ENCODE measurements around the gene JADE1.

The JADE1 gene

GRCh38 chr4:128810871-128811570 lies 1.5 kb downstream of the JADE1 start:
- DNase-seq (ENCODE audit: low spot score) = peak; percentile 92

DNA sequence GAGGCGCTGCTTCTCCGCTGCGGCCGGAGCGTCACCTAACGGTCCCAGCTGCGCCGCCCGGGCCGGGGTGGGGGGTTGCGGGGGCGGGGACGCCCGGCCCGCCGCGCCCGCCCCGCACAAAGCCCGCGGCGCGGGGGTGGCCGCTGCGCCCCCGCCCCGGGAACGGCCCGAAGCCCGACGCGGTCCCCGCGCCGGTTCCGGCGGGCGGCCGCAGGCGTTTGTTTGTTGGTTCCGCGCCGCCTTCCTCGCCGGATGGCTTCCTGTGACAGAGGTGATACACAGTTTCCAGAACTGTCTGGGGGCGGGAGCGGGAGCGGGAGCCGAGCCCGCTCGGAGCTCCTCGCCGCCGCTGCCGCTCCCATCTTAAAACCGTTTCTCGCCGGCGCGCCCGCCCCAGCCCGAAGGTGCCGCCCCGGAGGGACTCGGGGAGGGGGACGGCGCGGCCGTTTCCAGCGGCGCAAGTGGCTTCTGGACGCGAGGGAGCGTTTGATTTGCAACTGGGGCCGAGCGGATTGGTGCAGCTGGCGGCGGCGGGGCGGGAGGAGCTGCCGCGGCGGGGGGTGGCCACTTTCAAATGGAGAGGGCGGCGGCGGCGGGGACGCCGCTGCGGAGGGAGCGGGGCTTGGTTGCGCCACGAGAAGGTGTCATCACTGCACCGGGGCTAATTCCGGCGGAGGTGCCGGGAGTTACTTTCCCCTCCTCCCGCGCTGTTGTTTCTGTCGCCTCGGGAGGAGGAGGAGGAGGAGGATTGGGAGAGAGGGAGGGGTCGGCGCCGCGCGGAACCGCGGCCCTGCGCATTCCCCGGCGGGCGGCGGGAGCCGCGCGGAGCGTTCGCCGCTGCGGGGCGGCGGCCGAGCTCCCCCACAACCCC lies 2.3 kb downstream of the JADE1 start:
- peak; percentile 90 for DNase-seq (ENCODE audit: low spot score)

- DNase-seq (ENCODE audit: low spot score) = peak; percentile 74
Measured at GRCh38 chr4:128812442-128813235, 3.1 kb downstream of the JADE1 start.

- DNase-seq (ENCODE audit: low spot score) = no peak
Measured at GRCh38 chr4:128813965-128814364, 4.5 kb downstream of the JADE1 start.

DNA sequence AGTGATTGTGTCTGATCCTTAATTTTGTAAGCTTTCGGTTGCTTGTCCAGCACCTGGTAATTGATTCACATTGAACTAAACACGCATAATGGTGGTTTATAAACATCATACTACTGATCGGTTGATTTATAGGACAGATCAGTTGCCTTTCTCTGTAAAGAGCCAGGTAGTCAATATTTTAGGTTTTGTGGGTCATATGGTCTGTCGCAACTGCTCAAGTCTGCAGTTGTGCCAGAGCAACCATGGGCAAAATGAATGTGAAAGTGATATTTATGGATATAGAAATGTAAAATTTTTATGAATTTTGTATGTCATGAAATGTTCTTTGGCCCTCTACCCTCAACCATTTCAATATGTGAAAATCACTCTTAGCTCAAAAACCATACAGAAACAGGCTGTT lies 8.9 kb downstream of the JADE1 start:
- no peak for DNase-seq (ENCODE audit: low spot score)

DNA sequence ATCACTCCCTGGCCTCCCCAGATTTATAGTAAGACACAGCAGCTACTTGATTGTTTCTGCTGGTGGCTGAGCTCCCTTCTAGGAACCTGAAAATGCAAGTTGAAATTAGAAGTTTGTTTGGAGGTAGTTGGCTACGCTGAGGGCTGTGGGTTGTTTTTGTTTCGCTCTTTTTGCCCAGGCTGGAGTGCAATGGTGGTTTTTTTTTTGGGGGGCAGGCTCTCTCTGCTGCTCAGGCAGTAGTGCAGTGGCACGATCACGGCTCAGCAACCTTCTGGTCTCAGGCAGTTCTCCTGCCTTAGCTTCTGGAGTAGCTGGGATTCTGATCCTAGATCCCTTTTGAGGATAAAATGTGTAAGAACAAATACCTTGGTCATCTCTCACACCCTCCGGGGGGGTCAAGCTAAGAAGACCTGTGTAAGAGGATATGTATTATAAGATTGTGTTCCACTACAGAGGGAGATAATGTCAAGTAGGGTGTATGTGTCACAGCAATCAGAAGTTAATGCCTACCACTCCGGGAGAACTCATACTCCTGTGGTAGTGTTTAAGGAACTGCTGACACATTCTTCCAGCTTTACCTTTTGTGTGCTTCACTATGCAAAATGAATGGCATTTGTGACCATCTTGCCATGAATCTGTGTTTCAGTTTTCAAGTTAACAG lies 9.7 kb downstream of the JADE1 start:
- no peak for DNase-seq (ENCODE audit: low spot score)

- no peak for DNase-seq (ENCODE audit: low spot score)
Measured at GRCh38 chr4:128820671-128821070, 11.2 kb downstream of the JADE1 start.

DNA sequence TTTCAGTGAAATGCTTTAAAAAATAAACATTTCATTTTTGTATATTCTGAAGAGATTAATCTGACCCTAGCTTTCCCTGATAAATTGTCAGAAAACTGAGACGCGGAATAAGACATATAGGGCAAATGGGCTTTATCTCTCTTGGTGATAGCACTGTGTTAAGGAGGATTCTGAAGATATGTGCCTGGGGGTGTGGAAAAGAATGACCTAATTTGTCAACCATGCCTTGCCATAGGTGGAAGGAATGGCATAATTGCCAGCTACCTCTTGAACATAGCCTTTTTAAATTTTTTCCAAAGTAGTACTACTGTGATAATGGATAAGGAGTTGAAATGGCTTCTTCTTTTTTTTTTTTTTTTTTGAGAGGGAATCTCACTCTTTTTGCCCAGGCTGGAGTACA lies 11.7 kb downstream of the JADE1 start:
- DNase-seq (ENCODE audit: low spot score) = no peak

DNA sequence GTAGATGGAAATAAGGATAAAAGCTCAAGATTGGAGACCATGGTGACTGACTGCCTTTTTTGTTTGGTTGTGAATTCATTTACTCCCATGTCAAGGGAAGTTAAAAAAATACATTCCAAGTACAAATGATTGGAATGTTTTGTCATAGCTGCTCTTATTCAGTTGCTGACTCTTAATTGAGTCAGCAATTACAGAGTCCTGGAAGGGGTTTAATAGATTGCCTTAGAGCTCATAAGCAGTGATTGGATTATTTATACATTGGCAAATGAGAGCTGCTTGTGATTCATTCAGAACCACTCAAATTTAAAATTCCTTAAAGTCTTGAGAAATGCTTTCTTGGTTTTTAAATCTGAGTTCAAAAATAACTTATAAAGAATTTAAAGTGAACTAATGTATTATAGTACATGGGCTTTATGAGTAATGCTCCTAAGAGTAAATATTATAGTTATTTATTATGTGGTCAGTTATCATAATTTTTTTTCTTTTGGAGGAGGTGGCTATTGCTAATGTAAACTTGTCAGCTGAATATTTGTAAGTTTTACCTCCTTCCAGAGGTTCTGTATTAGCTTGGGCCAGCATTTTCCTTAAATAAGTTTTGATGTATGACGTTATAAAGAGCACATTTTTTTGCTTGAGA lies 13.6 kb downstream of the JADE1 start:
- DNase-seq (ENCODE audit: low spot score) = no peak

- no peak for DNase-seq (ENCODE audit: low spot score)
Measured at GRCh38 chr4:128825226-128825625, 15.7 kb downstream of the JADE1 start.

- DNase-seq (ENCODE audit: low spot score) = no peak
Measured at GRCh38 chr4:128827296-128827695, 17.8 kb downstream of the JADE1 start.

- DNase-seq (ENCODE audit: low spot score) = no peak
Measured at GRCh38 chr4:128830906-128831503, 21.5 kb downstream of the JADE1 start.

DNA sequence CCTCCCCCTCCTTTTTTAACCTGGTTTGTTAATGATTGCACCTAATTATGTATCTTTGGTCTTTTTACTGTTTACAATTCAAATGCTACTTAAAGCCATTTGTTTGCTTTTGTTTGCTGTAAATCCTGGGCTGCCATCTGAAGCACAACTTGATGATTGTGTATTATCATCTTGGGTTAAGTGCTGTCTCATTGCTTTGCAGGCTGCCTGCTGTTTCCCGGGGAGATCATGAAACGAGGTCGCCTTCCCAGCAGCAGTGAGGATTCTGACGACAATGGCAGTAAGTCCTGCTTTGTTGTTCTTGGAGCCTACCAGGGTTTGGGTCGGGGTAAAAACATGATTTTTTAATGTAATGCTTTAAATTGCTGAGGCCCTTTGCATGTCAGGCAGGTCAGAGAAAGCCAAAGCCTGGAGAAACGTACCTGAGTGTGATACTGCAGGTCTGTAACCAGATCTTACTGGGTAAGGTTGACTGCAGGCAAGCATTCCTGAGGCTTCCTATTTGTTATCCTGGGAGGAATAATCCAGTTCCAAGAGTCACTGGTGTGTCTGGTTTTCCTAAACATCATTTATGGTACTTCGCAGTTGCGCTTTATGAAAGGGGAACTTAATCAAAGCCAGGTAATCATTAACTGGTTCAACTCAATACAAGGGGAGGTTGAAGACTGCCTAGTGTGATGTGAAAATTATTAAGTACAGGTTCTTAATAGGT lies 22.2 kb downstream of the JADE1 start:
- DNase-seq (ENCODE audit: low spot score) = no peak

DNA sequence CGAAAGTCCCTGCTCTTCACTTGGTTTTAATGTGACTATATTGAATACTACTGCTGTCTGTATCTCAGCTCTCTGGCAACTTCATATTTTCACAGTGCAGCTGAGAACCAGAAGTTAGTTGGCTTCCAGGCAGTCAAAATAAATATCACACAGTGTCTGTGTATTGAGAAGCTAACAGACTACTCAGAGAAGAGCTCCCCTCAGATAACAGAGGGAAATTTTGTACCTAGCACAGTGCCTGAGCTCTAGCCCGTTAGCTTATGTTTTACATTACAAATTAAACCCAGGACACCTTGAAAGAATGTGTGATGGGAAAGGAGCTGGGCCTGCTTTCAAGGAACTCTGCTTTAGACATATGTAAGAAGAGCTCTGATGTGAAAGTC lies 22.7 kb downstream of the JADE1 start:
- DNase-seq (ENCODE audit: low spot score) = no peak

- no peak for DNase-seq (ENCODE audit: low spot score)
Measured at GRCh38 chr4:128835498-128836222, 26.2 kb downstream of the JADE1 start.

DNA sequence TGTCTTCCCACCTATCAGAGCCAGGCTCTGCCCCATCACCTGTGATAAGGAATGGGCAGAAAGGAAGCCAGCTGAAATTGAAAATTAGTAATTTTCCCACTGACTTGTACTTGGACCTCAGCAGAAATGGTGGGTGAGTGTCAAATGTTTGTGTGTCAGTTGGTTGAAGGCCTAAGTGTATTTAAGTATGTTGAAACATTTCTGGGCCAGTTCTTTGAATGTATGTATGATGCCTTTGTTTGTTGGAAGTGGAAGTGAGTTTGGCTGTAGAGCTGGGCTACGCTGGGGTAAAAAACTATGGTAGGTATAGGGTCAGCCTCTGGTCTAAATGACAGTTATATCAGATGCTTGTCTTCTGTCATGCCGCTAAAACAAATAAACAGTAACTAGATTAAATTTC lies 27.7 kb downstream of the JADE1 start:
- no peak for DNase-seq (ENCODE audit: low spot score)

- DNase-seq (ENCODE audit: low spot score) = no peak
Measured at GRCh38 chr4:128837679-128838078, 28.2 kb downstream of the JADE1 start.

DNA sequence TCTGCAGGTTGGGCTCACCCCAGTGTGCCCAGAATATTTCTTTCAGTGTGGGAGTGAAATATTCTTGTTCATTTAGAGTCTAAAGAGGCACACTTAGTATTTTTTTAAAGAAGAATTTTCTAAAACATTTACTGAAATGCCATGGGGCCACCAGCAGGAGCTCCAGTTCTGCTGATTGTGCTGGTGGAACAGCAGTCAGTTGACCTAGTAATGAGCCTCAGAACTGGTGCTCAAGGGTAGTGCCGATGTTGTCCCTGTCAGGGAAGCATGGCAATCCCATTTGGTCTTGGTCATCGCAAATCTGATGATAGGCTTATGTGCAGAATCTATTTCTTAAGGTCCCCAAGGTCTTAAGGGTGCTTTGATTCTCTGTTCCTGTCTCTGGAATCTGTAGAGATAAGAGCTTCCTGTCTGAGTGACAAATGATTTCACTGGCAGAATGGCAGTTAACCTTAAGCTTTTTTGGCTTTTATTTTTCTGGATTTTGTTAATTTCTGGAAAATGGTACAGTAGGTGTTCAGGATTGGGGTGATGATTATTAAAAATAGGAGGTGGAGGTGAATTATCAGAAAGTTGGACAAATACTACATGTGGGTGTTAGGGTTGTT lies 31.3 kb downstream of the JADE1 start:
- no peak for DNase-seq (ENCODE audit: low spot score)

- DNase-seq (ENCODE audit: low spot score) = no peak
Measured at GRCh38 chr4:128841402-128841801, 31.9 kb downstream of the JADE1 start.
